ENCODE results near the gene LEF1. TPM values are rescaled to one million over a fixed set of nuclear protein-coding genes. Genes with fewer than 3 reads are reported as not detected.

LEF1 gene
- polyA plus RNA-seq, 3 donors = 1.00 to 1.7 (median 1.2) TPM

Other genes starting within 250 kb of the LEF1 start
- 1 to 10 TPM; 1.5 to 3.8 (median 3.1) TPM for gene CYP2U1, start 237.4 kb downstream of the LEF1 start, polyA plus RNA-seq
- gene HADH, start 179.0 kb downstream of the LEF1 start, polyA plus RNA-seq = 100 to 1,000 TPM in 2 of 3 donors, 10 to 100 TPM in 1; 62.2 to 297 (median 111) TPM